Subcutaneous abdominal adipose tissue (tissue), 5 donors: ENCODE data around the gene COPB1.

ENCODE experiments used
- H3K27ac ChIP-seq: one replicate; pipeline ENCODE4 v1.7.0; 2013; ENCODE audit warnings: low read depth, mild to moderate bottlenecking, inconsistent platforms, low read length, moderate library complexity
- H3K27me3 ChIP-seq, 5 donors: one replicate each; pipeline ENCODE4 v1.7.0; 2013; ENCODE audit warnings: low read length in 5 of 5, inconsistent platforms in 1 of 5; ENCODE audit not compliant: control insufficient read depth in 5 of 5, insufficient read depth in 4 of 5
- H3K36me3 ChIP-seq, 5 donors: one replicate each; pipeline ENCODE4 v1.7.0; 2013; ENCODE audit warnings: low read length in 5 of 5; ENCODE audit not compliant: control insufficient read depth in 5 of 5, insufficient read depth in 5 of 5
- H3K4me1 ChIP-seq, 5 donors: one replicate each; pipeline ENCODE4 v1.7.0; 2013; ENCODE audit warnings: low read length in 5 of 5, mild to moderate bottlenecking in 3 of 5, moderate library complexity in 1 of 5; ENCODE audit not compliant: control insufficient read depth in 5 of 5, insufficient read depth in 5 of 5
- H3K4me3 ChIP-seq, 5 donors: one replicate each; pipeline ENCODE4 v1.7.0; 2013; ENCODE audit warnings: low read length in 5 of 5, low read depth in 1 of 5
- H3K9ac ChIP-seq, 5 donors: one replicate each; pipeline ENCODE4 v1.7.0; 2013; ENCODE audit warnings: low read length in 5 of 5, mild to moderate bottlenecking in 4 of 5, moderate library complexity in 3 of 5
- H3K9me3 ChIP-seq, 5 donors: one replicate each; pipeline ENCODE4 v1.7.0; 2013; ENCODE audit warnings: low read length in 5 of 5; ENCODE audit not compliant: control insufficient read depth in 5 of 5
- donor health status: healthy.
- donor health status: healthy.
- donor health status: healthy.
- donor health status: healthy.
- donor health status: healthy.

COPB1 gene

DNA sequence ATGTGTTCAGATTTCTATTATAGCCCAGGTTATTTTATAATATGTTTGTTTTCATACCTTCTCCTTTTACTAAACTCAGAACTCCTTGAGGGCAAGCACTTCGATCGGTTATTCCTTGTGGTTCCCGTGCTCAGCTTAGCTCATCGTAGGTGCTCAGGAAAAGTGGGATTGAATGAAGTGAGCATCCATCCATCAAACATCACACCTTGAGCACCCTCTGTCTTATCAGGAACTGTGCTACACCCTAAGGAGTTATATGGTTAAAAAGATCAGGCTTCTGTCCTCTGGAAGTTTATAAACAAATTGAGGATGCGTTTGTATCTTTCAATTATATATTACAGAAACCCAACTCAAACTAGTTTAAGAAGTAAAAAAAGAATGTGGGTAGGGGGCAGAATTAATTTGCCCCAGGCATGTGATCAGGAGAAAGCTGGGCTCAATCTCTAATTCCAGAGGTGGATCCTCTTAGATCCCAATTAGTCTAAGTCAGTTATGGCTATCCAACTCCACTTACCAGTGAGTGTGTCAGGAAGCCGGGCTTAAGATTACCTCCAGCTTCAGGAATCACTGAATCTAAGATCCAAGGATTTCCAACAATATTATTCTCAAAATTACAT, 80.7 kb downstream of the COPB1 start:
- Histone ChIP-seq H3K36me3 (no peaks in the 10 kb centered on the region), H3K27ac (peak overlapping the region; percentile 77), H3K4me3 (no peak overlapping the region), H3K9ac (no peak overlapping the region), H3K27me3 (no peaks in the 10 kb centered on the region), H3K4me1 (peaks cover 5 to 44% (median 37%) of the 10 kb centered on the region in 5 donors), H3K9me3 (no peaks in the 10 kb centered on the region)

GRCh38 chr11:14417617-14418374, 81.8 kb downstream of the COPB1 start:
- H3K9me3 ChIP-seq, result no peaks in the 10 kb centered on the region
- no peaks in the 10 kb centered on the region for H3K27me3 ChIP-seq
- H3K9ac ChIP-seq, result peak overlapping the region in 3 of 5 donors; percentile 29 to 57 (median 44)
- peak overlapping the region; percentile 80 for H3K27ac ChIP-seq
- peaks cover 5 to 44% (median 38%) of the 10 kb centered on the region in 5 donors for H3K4me1 ChIP-seq
- H3K36me3 ChIP-seq, result no peaks in the 10 kb centered on the region
- no peak overlapping the region for H3K4me3 ChIP-seq

DNA sequence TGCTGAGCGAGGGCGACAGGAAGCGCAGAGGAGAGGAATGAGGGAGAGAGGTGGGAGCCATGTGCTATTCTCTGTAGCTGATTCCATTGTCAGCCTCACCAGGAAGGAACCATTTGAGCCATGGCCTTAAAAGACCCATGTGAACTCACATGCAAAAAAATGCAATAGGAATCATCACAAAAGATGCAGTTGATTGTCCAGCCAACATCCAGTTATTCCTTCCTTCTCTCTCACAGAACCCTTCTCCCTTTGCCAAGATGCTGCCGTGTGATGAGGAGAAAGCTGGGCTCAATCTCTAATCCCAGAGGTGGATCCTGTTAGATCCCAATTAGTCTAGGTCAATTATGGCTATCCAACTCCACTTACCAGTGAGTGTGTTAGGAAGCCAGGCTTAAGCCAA, 82.4 kb downstream of the COPB1 start:
- Histone ChIP-seq H3K27ac (peak overlapping the region; percentile 80), H3K4me1 (peaks cover 1 to 45% (median 39%) of the 10 kb centered on the region in 5 donors), H3K36me3 (no peaks in the 10 kb centered on the region), H3K27me3 (no peaks in the 10 kb centered on the region), H3K4me3 (no peak overlapping the region), H3K9ac (peak overlapping the region in 1 of 5 donors; percentile 57), H3K9me3 (no peaks in the 10 kb centered on the region)

DNA sequence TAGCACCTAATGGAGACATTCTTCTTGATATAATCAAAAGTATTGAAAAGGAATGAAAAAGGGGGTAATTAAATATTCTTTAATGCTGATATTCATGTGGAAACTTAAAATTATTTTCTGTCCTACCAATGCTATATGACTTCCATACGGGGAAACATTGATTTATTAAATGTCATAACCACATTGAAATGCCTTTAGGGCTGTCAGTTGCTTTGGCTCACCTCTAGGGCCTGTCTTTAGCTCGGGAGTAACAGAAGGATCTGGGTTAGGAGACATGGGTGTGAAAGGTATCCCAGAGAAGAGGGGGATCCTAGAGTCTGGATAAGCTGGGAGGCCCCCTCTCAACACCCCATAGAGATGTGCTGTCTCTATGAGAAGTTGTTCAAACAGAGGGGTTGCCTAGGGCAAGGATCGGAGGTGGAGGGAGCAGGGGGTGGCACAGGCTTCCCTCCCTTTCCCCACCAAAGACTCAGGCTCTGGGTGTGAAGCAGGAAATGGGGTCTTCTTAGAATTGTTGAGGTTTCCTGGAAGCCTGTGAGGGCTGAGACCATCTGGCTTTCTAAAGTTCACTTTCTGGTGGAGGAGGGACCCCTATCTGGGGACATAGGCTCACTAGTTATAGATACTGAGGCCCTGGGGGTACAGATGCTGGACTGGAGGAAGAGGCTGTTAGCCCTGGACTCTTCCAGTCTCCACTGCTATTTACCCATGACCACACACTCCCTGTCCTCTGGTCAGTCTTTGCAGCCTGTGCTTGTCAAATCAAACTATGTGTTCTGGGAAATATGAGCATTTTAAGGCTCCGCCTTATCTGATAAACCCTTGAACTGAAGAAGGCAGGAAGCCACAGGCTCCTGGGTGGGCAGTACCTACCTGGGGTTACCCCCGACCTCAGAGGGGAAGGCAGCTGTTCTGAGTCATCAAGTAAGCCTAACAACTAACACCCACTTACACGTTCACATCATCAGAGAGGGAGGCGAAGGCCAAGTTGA, 84.8 kb downstream of the COPB1 start:
- Histone ChIP-seq H3K36me3 (no peaks in the 10 kb centered on the region), H3K4me3 (no peak overlapping the region), H3K27me3 (no peaks in the 10 kb centered on the region), H3K4me1 (peaks cover 6 to 51% (median 44%) of the 10 kb centered on the region in 5 donors), H3K9me3 (no peaks in the 10 kb centered on the region), H3K9ac (no peak overlapping the region), H3K27ac (peak overlapping the region; percentile 93)

DNA sequence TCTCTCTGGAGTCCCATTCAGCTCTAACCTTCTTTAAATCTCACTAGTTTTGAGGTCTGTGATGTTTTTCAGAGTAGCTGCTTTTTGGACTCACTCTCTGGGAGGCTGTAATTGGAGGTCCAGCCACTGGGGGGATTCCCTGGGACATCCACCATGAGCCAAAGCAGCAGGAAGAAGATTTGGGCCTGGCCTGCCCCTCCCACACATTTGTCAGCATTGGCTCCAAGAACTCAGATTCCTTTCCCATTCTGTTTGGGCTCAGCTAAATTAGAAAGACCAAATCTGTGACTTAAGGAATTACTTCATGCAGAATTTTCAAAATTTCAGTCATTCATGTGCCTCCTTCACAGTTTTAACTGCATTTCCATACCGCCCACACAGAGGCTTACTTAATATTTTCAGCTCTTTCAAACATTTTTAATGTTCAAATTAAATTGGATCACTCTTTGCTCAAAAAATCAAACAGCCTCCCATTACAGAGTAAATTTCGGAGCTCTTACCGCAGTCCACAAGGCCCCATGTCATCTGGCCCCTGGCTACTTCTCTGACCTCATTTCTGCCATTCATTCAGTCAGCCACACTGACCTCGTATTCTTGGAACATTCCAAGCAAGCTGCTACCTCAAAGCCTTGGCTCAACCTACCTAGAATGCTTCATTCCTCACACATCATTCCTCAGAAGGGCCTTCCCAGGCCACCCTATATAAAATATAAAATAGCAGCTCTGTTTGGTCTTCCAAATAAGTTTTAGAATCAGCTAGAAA, 86.1 kb downstream of the COPB1 start:
- H3K4me1 ChIP-seq, result peaks cover 6 to 48% (median 44%) of the 10 kb centered on the region in 5 donors
- H3K36me3 ChIP-seq, result no peaks in the 10 kb centered on the region
- H3K27ac ChIP-seq, result peak overlapping the region; percentile 93
- no peak overlapping the region for H3K4me3 ChIP-seq
- no peaks in the 10 kb centered on the region for H3K9me3 ChIP-seq
- peak overlapping the region in 2 of 5 donors; percentile 26 to 43 for H3K9ac ChIP-seq
- H3K27me3 ChIP-seq, result no peaks in the 10 kb centered on the region

DNA sequence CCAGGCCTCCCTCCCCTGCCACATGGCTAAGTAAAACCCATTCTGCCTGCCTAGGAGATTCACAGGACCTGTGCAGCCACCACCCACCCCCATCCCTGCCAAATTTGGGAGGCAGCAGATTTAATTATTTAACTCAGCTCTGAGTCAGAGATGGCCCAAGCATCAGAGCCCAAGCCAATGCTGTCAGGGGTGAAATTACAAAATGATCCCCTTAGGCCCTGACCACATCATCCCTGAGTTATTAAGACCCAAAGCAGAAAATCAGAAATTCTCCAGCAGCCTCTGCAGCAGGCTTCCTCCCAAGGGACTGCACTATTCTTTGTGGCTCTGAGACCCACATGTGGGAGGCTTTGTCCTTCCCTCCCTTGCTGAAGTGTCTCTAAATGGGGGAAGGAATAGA, 87.8 kb downstream of the COPB1 start:
- no peaks in the 10 kb centered on the region for H3K36me3 ChIP-seq
- H3K27ac ChIP-seq, result peak overlapping the region; percentile 93
- H3K9ac ChIP-seq, result peak overlapping the region in 1 of 5 donors; percentile 2
- H3K4me1 ChIP-seq, result peaks cover 4 to 37% (median 34%) of the 10 kb centered on the region in 5 donors
- H3K27me3 ChIP-seq, result no peaks in the 10 kb centered on the region
- no peaks in the 10 kb centered on the region for H3K9me3 ChIP-seq
- H3K4me3 ChIP-seq, result peak overlapping the region in 1 of 5 donors; percentile 37

DNA sequence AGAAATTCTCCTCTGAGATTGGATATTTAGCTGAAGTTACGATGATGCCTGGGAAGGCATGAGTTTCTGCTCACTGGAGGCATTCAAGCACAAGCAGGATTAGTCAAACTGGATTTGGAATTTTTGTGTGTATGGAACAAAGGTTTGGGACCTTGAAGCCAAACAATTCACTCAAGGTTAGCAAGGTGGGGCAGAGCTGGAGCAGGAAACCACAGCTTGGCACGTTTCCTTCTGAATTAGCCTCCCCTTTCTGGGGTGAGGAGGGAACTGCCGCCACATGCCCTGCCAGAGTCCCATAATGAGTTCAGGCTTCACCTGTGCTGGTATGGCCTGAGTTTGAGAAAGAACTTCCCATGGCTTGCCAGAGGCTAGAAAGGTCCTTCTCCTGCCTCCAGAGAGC, 89.7 kb downstream of the COPB1 start:
- Histone ChIP-seq H3K36me3 (no peaks in the 10 kb centered on the region), H3K27me3 (no peaks in the 10 kb centered on the region), H3K4me3 (no peak overlapping the region), H3K4me1 (peaks cover 4 to 34% (median 32%) of the 10 kb centered on the region in 5 donors), H3K27ac (no peak overlapping the region), H3K9me3 (no peaks in the 10 kb centered on the region), H3K9ac (no peak overlapping the region)

DNA sequence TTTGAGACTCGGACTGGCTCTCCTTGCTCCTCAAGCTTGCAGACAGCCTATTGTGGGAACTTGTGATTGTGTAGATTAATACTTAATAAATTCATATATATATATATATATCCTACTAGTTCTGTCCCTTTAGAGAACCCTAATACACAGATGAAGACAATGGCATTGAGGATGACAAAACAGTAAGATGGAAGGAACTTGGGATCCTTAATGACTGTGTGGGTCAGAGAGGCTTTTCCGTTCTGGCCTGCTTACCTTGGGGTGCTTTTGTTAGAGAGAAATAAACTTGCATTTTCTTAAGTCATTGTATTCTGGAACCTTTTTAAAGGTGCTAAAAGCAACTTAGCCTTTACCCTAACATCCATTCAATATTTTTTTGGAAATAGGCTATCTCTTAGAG, 91.0 kb downstream of the COPB1 start:
- H3K27ac ChIP-seq, result no peak overlapping the region
- no peak overlapping the region for H3K9ac ChIP-seq
- H3K27me3 ChIP-seq, result no peaks in the 10 kb centered on the region
- no peaks in the 10 kb centered on the region for H3K36me3 ChIP-seq
- no peaks in the 10 kb centered on the region for H3K9me3 ChIP-seq
- H3K4me3 ChIP-seq, result no peak overlapping the region
- peaks cover 4 to 30% (median 27%) of the 10 kb centered on the region in 5 donors for H3K4me1 ChIP-seq
